HCT116 (cell line): ENCODE data around the gene ADGRE2. TPM values are rescaled to one million over a fixed set of nuclear protein-coding genes. Genes with fewer than 3 reads are reported as not detected.

Experiments
- ATAC-seq: fragments of 200-7000 bp; cut with Tn5 transposase; 2 replicates; pipeline ENCODE4 v1.9.1; 2020; ENCODE audit warnings: mild to moderate bottlenecking, moderate library complexity
- BruUV-seq: library from RNA; stranded (reverse); fragments of 400-500 nt; replicated peaks from 2 replicates; lab custom pipeline; 2021; lab: Mats Ljungman, UMichigan
- CTCF ChIA-PET: fragments of 300-600 bp; sonication (Branson Sonifier 250); formaldehyde crosslinking; loops from one replicate; lab custom pipeline; 2021; ENCODE audit warnings: antibody characterized with exemption; lab: Charles Lee
- POLR2A ChIA-PET: fragments of 300-600, 350-600 bp; sonication (Branson Sonifier 250); formaldehyde crosslinking; loops from one replicate; lab custom pipeline; 2021; ENCODE audit warnings: antibody characterized with exemption; lab: Charles Lee
- RAD21 ChIA-PET, 2 experiments: fragments of 300-600 bp; sonication (Branson Sonifier 250); formaldehyde crosslinking; loops; one replicate each; lab custom pipeline; 2023; ENCODE audit warnings: low total read pairs in 2 of 2; ENCODE audit not compliant: uncharacterized antibody in 2 of 2, unreplicated experiment in 2 of 2, low non-redundant PET in 1 of 2; lab: Charles Lee
- DNase-seq: peaks from one replicate; pipeline ENCODE4 v3.0.0-alpha.2; 2010; ENCODE audit warnings: low read depth, low spot score
- H2AFZ ChIP-seq: fragments of 200-600 bp; shearing (Covaris generic), sonication (generic); 2 replicates; pipeline ENCODE4 v1.6.1; 2017; ENCODE audit warnings: low read depth, mixed run types, mixed read lengths, antibody characterized with exemption, low read length; ENCODE audit not compliant: poor library complexity, severe bottlenecking
- H3K27ac ChIP-seq: 2 replicates; pipeline ENCODE4 v1.5.1; 2012; ENCODE audit warnings: low read depth, low read length
- H3K27me3 ChIP-seq: fragments of 200-600 bp; sonication (generic); 2 replicates; pipeline ENCODE4 v1.6.1; 2016; ENCODE audit warnings: mixed run types, low read length, mixed read lengths; ENCODE audit not compliant: insufficient read depth
- H3K36me3 ChIP-seq, 2 experiments: fragments of 200-500 bp in 1 of 2; fragments of 200-600 bp in 1 of 2; sonication (Bioruptor generic) in 1 of 2; sonication (generic) in 1 of 2; 2 replicates each; pipeline versions ENCODE4 v1.5.1 to v1.6.1; 2014 to 2016; ENCODE audit warnings: low read length in 2 of 2, inconsistent platforms in 1 of 2, mixed read lengths in 1 of 2, mixed run types in 1 of 2; ENCODE audit not compliant: insufficient read depth in 2 of 2, control insufficient read depth in 1 of 2
- H3K4me1 ChIP-seq, 2 experiments: fragments of 200-600 bp in 1 of 2; sonication (generic) in 1 of 2; 2 replicates each; pipeline versions ENCODE4 v1.5.1 to v1.6.1; 2012 to 2017; ENCODE audit warnings: low read length in 2 of 2, inconsistent platforms in 1 of 2, mild to moderate bottlenecking in 1 of 2, mixed read lengths in 1 of 2, mixed run types in 1 of 2, moderate library complexity in 1 of 2; ENCODE audit not compliant: insufficient read depth in 2 of 2, control insufficient read depth in 1 of 2
- H3K4me2 ChIP-seq: fragments of 200-600 bp; sonication (generic); 2 replicates; pipeline ENCODE4 v1.6.1; 2017; ENCODE audit warnings: mixed run types, low read length, mixed read lengths
- H3K4me3 ChIP-seq, 2 experiments: fragments of 200-600 bp in 1 of 2; sonication (generic) in 1 of 2; replicated peaks in 1 of 2; 2 replicates each; pipeline ENCODE4 v1.5.1; 2011 to 2016; ENCODE audit warnings: low read length in 2 of 2, control low read depth in 1 of 2, low read depth in 1 of 2, mild to moderate bottlenecking in 1 of 2, mixed read lengths in 1 of 2, mixed run types in 1 of 2
- H3K79me2 ChIP-seq: fragments of 200-600 bp; sonication (generic); 2 replicates; pipeline ENCODE4 v1.6.1; 2017; ENCODE audit warnings: mild to moderate bottlenecking, mixed run types, low read length, moderate library complexity, mixed read lengths; ENCODE audit not compliant: insufficient read depth
- H3K9ac ChIP-seq: fragments of 200-600 bp; sonication (generic); 2 replicates; pipeline ENCODE4 v1.6.1; 2016; ENCODE audit warnings: low read length, mixed read lengths
- H3K9me2 ChIP-seq: fragments of 200-600 bp; sonication (generic), shearing (Covaris generic); 2 replicates; pipeline ENCODE4 v1.6.1; 2017; ENCODE audit warnings: mixed run types, mild to moderate bottlenecking, moderate library complexity; ENCODE audit not compliant: insufficient read depth
- H3K9me3 ChIP-seq, 2 experiments: fragments of 200-500 bp in 1 of 2; fragments of 200-600 bp in 1 of 2; sonication (Bioruptor generic) in 1 of 2; sonication (generic) in 1 of 2; 2 replicates each; pipeline ENCODE4 v1.6.1; 2014 to 2017; ENCODE audit warnings: low read length in 2 of 2, mixed read lengths in 2 of 2, inconsistent platforms in 1 of 2, low read depth in 1 of 2, mild to moderate bottlenecking in 1 of 2, mixed run types in 1 of 2, moderate library complexity in 1 of 2; ENCODE audit not compliant: control insufficient read depth in 1 of 2, insufficient read depth in 1 of 2
- H4K20me1 ChIP-seq: fragments of 200-600 bp; sonication (generic), shearing (Covaris generic); 2 replicates; pipeline ENCODE4 v1.6.1; 2017; ENCODE audit warnings: mixed run types, mild to moderate bottlenecking, moderate library complexity; ENCODE audit not compliant: insufficient read depth
- ATF3 ChIP-seq: IDR thresholded peaks from 2 replicates; pipeline ENCODE4 v1.6.1; 2012
- CBX3 ChIP-seq: IDR thresholded peaks from 2 replicates; pipeline ENCODE4 v1.6.1; 2012; ENCODE audit warnings: low read depth
- CEBPB ChIP-seq: IDR thresholded peaks from 2 replicates; pipeline ENCODE4 v1.6.1; 2012; ENCODE audit warnings: low read depth
- CTCF ChIP-seq, 3 experiments: fragments of 200-600 bp in 1 of 3; sonication (generic) in 1 of 3; IDR thresholded peaks in 2 of 3; conservative IDR thresholded peaks in 1 of 3; 2 replicates each; pipeline ENCODE4 v1.5.1; 2012 to 2017; ENCODE audit warnings: low read depth in 2 of 3, low read length in 2 of 3, antibody characterized with exemption in 1 of 3, borderline replicate concordance in 1 of 3, control low read depth in 1 of 3, mild to moderate bottlenecking in 1 of 3, mixed read lengths in 1 of 3, mixed run types in 1 of 3, moderate library complexity in 1 of 3; ENCODE audit not compliant: insufficient read depth in 1 of 3
- EZH2 ChIP-seq: fragments of 200-600 bp; sonication (generic); IDR thresholded peaks from 2 replicates; pipeline ENCODE4 v1.6.1; 2017; ENCODE audit warnings: antibody characterized with exemption, mixed run types
- EZH2phosphoT487 ChIP-seq: fragments of 200-600 bp; IDR thresholded peaks from 2 replicates; pipeline ENCODE4 v1.6.1; 2018; ENCODE audit warnings: antibody characterized with exemption, borderline replicate concordance
- FOSL1 ChIP-seq: IDR thresholded peaks from 2 replicates; pipeline ENCODE4 v1.6.1; 2012; ENCODE audit warnings: low read depth
- JUND ChIP-seq: IDR thresholded peaks from 2 replicates; pipeline ENCODE4 v1.6.1; 2012
- POLR2A ChIP-seq: IDR thresholded peaks from 2 replicates; pipeline ENCODE4 v1.7.0; 2011; ENCODE audit warnings: borderline replicate concordance; ENCODE audit not compliant: insufficient read depth, insufficient read length; ENCODE audit errors: extremely low read depth
- POLR2AphosphoS5 ChIP-seq: IDR thresholded peaks from 2 replicates; pipeline ENCODE4 v1.6.1; 2011; ENCODE audit warnings: mild to moderate bottlenecking, low read depth, low read length, moderate library complexity
- RAD21 ChIP-seq: IDR thresholded peaks from 2 replicates; pipeline ENCODE4 v1.6.1; 2012; ENCODE audit warnings: low read depth, mild to moderate bottlenecking
- REST ChIP-seq: IDR thresholded peaks from 2 replicates; pipeline ENCODE4 v1.6.1; 2012; ENCODE audit warnings: low read depth
- SIN3A ChIP-seq: IDR thresholded peaks from 2 replicates; pipeline ENCODE4 v1.6.1; 2012; ENCODE audit warnings: low read depth
- SP1 ChIP-seq: IDR thresholded peaks from 2 replicates; pipeline ENCODE4 v1.6.1; 2012; ENCODE audit warnings: low read depth
- SRF ChIP-seq: IDR thresholded peaks from 2 replicates; pipeline ENCODE4 v1.6.1; 2012; ENCODE audit warnings: low read depth
- TCF7L2 ChIP-seq: IDR thresholded peaks from 2 replicates; pipeline ENCODE4 v1.7.0; 2011; ENCODE audit warnings: borderline replicate concordance, inconsistent platforms; ENCODE audit not compliant: insufficient read depth, insufficient read length; ENCODE audit errors: extremely low read depth
- ZBTB33 ChIP-seq: IDR thresholded peaks from 2 replicates; pipeline ENCODE4 v1.6.1; 2011; ENCODE audit warnings: mild to moderate bottlenecking, low read length, moderate library complexity; ENCODE audit not compliant: insufficient replicate concordance; ENCODE audit errors: extremely low read depth
- ZFX ChIP-seq: fragments of 450-650 bp; IDR thresholded peaks from 2 replicates; pipeline ENCODE4 v1.6.1; 2017
- ZNF274 ChIP-seq: fragments of 200-500 bp; sonication (Bioruptor generic); IDR thresholded peaks from 2 replicates; pipeline ENCODE4 v1.6.1; 2014; ENCODE audit warnings: mild to moderate bottlenecking, low read depth, low read length, inconsistent platforms
- intact Hi-C: fragments of 100-400 bp; cut with micrococcal nuclease; formaldehyde crosslinking; loops from 2 replicates; pipeline ENCODE4 v1.10.0; 2022
- total RNA-seq: library from RNA; stranded (reverse); gene quantifications from one replicate; pipeline ENCODE4 v1.2.1, GENCODE V29; 2021; ENCODE audit not compliant: unreplicated experiment

The ADGRE2 gene
- total RNA-seq, 1 experiment from 2014 or later = 8.4 TPM

- no peak overlapping the region for H3K4me2 ChIP-seq
- no peaks in the 10 kb centered on the region for H3K9me2 ChIP-seq
- ATAC-seq (no peak), DNase-seq (no peak)
- POLR2A ChIA-PET = no interaction called here
- intact Hi-C loops = no loop called here
- CTCF ChIA-PET = no interaction called here
- no peak overlapping the region for H3K4me3 ChIP-seq
- no peaks in the 10 kb centered on the region for H3K9me3 ChIP-seq
- no peaks in the 10 kb centered on the region for H3K27me3 ChIP-seq
- BruUV-seq = no TSS peak
- H3K4me1 ChIP-seq = peaks cover 6 to 8% of the 10 kb centered on the region in 2 experiments; a peak in 3 of 4 replicates
- no peaks in the 10 kb centered on the region for H4K20me1 ChIP-seq
- no peak overlapping the region for H3K9ac ChIP-seq
- no peaks in the 10 kb centered on the region for H3K36me3 ChIP-seq
- RAD21 ChIA-PET = no interaction called here
- H2AFZ ChIP-seq = no peak overlapping the region
- no peak overlapping the region for H3K27ac ChIP-seq
- TF ChIP-seq JUND = no peak
- no peak for TF ChIP-seq CTCF (IDR thresholded peaks at IDR 0.05 in 2 of 3, conservative IDR thresholded peaks at IDR 0.05 in 1 of 3; ENCODE audit: borderline replicate concordance in 1 of 3, insufficient read depth in 1 of 3, low read depth in 2 of 3, low read length in 2 of 3)
- no peak for TF ChIP-seq POLR2A
- no peak for TF ChIP-seq ZFX
- TF ChIP-seq CEBPB = no peak
- no peak for TF ChIP-seq ZNF274
- TF ChIP-seq SRF = no peak
- TF ChIP-seq TCF7L2 = no peak
- no peak for TF ChIP-seq RAD21
- no peak for TF ChIP-seq SIN3A
- no peak for TF ChIP-seq EZH2
- TF ChIP-seq FOSL1 = no peak
- no peak for TF ChIP-seq CBX3
- no peak for TF ChIP-seq EZH2phosphoT487
- TF ChIP-seq ATF3 = no peak
- TF ChIP-seq REST = no peak
- TF ChIP-seq SP1 = no peak
- no peak for TF ChIP-seq ZBTB33
- no peak for TF ChIP-seq POLR2AphosphoS5
- H3K79me2 ChIP-seq = 0 out of 2 replicates have a peak, but pooled peaks cover 4% of the 10 kb centered on the region
Measured at GRCh38 chr19:14779151-14779550, 791 bp upstream of the ADGRE2 start.
